ENCODE results near the gene PSRC1.
"Not testable (repeated sequence)": the region's sequence is repeated elsewhere in the genome, so short reads cannot be mapped to it uniquely, and the experiment has no call there.

Gene PSRC1

GRCh38 chr1:109282952-109283747 lies at the start of gene PSRC1:
Gene PSRC1 (minus strand): TSS chr1:109283145.
- in situ Hi-C loops (cut with MboI; ENCODE audit: low sequenced_read_pairs) = no loop called here

GRCh38 chr1:109331113-109331512 lies 48.2 kb upstream of the PSRC1 start:
- in situ Hi-C loops (cut with MboI; ENCODE audit: low sequenced_read_pairs) = no loop called here

DNA sequence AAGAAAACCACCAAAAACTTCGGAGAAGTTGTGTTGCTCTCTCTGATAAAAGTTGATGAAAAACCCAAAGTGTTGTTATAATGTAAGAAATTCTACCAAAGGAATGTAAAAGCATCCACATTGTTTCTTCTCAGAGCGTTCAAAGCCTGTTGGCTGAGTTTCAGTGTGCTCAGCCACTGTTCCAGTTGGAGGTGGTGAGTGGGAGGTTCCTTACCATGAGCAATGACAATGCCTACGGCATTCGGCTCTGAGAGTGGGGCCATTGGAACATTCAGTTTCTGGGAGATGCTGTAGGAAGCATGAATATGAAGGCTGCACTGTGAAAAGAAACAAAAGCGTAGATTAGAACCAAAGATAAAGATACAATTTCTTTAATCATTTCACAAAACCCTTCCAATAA lies 44.3 kb upstream of the PSRC1 start:
- in situ Hi-C loops (cut with MboI; ENCODE audit: low sequenced_read_pairs) = no loop called here

- in situ Hi-C loops (cut with MboI; ENCODE audit: low sequenced_read_pairs) = no loop called here
Observed at GRCh38 chr1:109322974-109323373, 40.0 kb upstream of the PSRC1 start.

GRCh38 chr1:109319114-109319513 lies 36.2 kb upstream of the PSRC1 start:
- in situ Hi-C loops (cut with MboI; ENCODE audit: low sequenced_read_pairs) = no loop called here

DNA sequence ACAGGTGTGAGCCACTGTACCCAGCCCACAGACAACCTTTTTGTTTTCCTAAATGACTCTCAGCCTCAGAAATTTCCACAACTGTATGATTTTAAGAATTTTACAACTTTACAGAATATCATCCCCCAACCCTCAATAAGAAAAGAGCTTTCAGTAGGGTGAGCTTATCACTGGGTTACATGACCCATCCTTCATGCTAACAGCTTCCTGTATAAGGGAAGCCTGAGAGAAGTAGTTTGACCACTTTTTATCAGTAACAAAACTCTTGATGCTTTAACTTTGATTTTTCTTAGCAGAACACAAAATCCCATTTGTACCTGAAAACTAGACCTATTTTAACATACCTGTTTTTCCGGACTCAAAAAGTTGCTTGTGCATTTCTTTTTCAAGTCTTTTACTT lies 33.6 kb upstream of the PSRC1 start:
- in situ Hi-C loops (cut with MboI; ENCODE audit: low sequenced_read_pairs) = no loop called here

DNA sequence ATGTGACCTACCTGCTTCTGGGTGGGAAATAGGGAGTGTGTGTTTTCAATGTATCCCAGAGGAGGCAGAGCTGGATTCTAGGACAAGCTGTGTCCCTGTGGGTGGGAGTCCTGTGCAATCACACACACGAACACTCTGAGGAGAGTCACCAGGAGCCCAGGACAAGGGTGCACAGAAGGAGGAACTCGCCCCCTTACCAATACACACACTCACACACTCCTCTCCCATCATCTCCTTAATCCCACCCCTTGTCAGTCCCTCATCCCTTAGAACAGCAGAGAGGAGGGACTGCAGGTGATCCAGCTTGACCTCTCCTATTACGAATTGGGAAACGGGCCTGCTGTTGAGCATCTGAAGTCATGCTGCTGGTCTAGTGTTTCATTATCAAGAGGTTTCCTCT lies 32.3 kb upstream of the PSRC1 start:
- in situ Hi-C loops (cut with MboI; ENCODE audit: low sequenced_read_pairs) = no loop called here

DNA sequence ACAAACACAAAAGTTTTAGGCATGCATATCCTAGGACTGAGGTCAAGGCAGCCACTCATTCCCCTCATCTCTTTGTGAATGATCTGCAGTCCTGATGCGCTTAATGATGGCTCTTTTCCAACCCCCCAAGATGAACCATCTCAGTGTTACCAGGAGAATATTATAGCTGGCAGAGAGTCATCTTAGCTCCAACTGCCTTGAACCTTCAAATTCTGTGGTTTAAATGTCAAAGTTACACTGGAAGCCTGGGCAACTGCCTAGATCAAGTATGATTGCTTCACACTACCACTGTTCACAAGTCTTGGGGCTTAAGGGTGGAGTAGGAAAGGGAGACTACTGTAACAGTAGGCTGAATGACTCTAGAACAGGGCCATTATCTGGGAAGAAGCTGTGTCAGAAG lies 31.9 kb upstream of the PSRC1 start:
- in situ Hi-C loops (cut with MboI; ENCODE audit: low sequenced_read_pairs) = no loop called here

DNA sequence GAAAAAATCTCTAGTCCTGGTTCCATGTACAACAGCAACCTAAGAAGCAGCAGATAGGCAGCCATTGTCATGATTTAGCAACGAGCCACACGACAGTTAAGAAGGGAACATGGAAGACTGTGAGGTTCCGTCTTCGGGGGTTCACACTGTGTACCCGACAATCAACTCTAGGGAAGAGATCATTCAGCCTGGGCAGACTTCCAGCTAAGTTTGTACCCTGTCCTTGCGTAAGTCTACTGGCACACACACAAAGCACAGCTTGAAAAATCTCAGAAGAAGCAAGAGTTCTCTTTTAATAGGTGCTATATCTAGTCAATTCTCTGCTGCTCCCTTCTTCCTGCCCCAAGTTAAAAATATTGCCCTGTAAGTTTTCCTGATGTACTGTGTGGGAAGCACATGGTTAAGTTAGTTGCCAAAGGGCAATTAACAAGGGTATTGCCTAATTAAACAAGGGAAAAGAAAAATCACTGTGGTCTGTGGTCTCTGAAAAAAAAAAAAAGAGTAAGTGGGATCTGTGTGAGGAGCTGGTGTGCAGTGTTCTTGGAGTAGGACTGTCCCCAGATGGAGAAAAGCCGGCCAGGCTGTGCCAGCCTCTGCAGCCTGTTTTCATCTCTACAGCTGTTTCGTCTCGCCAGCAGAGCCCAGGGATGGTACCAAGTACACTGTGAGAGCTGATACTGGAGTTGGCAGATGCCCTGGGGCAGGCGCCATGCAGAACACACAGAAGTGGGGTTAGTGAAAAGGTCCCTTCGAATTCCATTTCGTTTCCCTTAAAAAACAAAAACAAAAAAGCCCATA lies 30.2 kb upstream of the PSRC1 start:
- in situ Hi-C loops (cut with MboI; ENCODE audit: low sequenced_read_pairs) = no loop called here

- in situ Hi-C loops (cut with MboI; ENCODE audit: low sequenced_read_pairs) = no loop called here
Observed at GRCh38 chr1:109312246-109312645, 29.3 kb upstream of the PSRC1 start.

- in situ Hi-C loops (cut with MboI; ENCODE audit: low sequenced_read_pairs) = no loop called here
Observed at GRCh38 chr1:109309347-109309746, 26.4 kb upstream of the PSRC1 start.

- in situ Hi-C loops (cut with MboI; ENCODE audit: low sequenced_read_pairs) = no loop called here
Observed at GRCh38 chr1:109307274-109308021, 24.5 kb upstream of the PSRC1 start.

GRCh38 chr1:109306832-109307273 lies 23.9 kb upstream of the PSRC1 start, which contains the start of gene MYBPHL:
Gene MYBPHL (minus strand): TSS chr1:109307011. CDS start chr1:109306991, 20 bp downstream.
- in situ Hi-C loops (cut with MboI; ENCODE audit: low sequenced_read_pairs) = no loop called here

GRCh38 chr1:109305991-109306390 lies 23.0 kb upstream of the PSRC1 start:
- in situ Hi-C loops (cut with MboI; ENCODE audit: low sequenced_read_pairs) = not testable (repeated sequence)

- in situ Hi-C loops (cut with MboI; ENCODE audit: low sequenced_read_pairs) = no loop called here
Observed at GRCh38 chr1:109304226-109304920, 21.4 kb upstream of the PSRC1 start.

GRCh38 chr1:109301874-109302273 lies 18.9 kb upstream of the PSRC1 start:
- in situ Hi-C loops (cut with MboI; ENCODE audit: low sequenced_read_pairs) = no loop called here

GRCh38 chr1:109300650-109301151 lies 17.8 kb upstream of the PSRC1 start:
- in situ Hi-C loops (cut with MboI; ENCODE audit: low sequenced_read_pairs) = no loop called here

- in situ Hi-C loops (cut with MboI; ENCODE audit: low sequenced_read_pairs) = no loop called here
Observed at GRCh38 chr1:109299558-109300343, 16.8 kb upstream of the PSRC1 start.

- in situ Hi-C loops (cut with MboI; ENCODE audit: low sequenced_read_pairs) = no loop called here
Observed at GRCh38 chr1:109298666-109299557, 16.0 kb upstream of the PSRC1 start.

All from HL-60/S4 (cell line).